HCT116 (cell line): ENCODE measurements around the gene EIF2AK2. TPM values are rescaled to one million over a fixed set of nuclear protein-coding genes. Genes with fewer than 3 reads are reported as not detected.

Source experiments
- ATAC-seq: fragments of 200-7000 bp; cut with Tn5 transposase; 2 replicates; pipeline ENCODE4 v1.9.1; 2020; ENCODE audit warnings: mild to moderate bottlenecking, moderate library complexity
- BruUV-seq: library from RNA; stranded (reverse); fragments of 400-500 nt; replicated peaks from 2 replicates; lab custom pipeline; 2021; lab: Mats Ljungman, UMichigan
- CTCF ChIA-PET: fragments of 300-600 bp; sonication (Branson Sonifier 250); formaldehyde crosslinking; loops from one replicate; lab custom pipeline; 2021; ENCODE audit warnings: antibody characterized with exemption; lab: Charles Lee
- POLR2A ChIA-PET: fragments of 300-600, 350-600 bp; sonication (Branson Sonifier 250); formaldehyde crosslinking; loops from one replicate; lab custom pipeline; 2021; ENCODE audit warnings: antibody characterized with exemption; lab: Charles Lee
- RAD21 ChIA-PET, 2 experiments: fragments of 300-600 bp; sonication (Branson Sonifier 250); formaldehyde crosslinking; loops; one replicate each; lab custom pipeline; 2023; ENCODE audit warnings: low total read pairs in 2 of 2; ENCODE audit not compliant: uncharacterized antibody in 2 of 2, unreplicated experiment in 2 of 2, low non-redundant PET in 1 of 2; lab: Charles Lee
- DNase-seq: peaks from one replicate; pipeline ENCODE4 v3.0.0-alpha.2; 2010; ENCODE audit warnings: low read depth, low spot score
- H2AFZ ChIP-seq: fragments of 200-600 bp; shearing (Covaris generic), sonication (generic); 2 replicates; pipeline ENCODE4 v1.6.1; 2017; ENCODE audit warnings: low read depth, mixed run types, mixed read lengths, antibody characterized with exemption, low read length; ENCODE audit not compliant: poor library complexity, severe bottlenecking
- H3K27ac ChIP-seq: 2 replicates; pipeline ENCODE4 v1.5.1; 2012; ENCODE audit warnings: low read depth, low read length
- H3K27me3 ChIP-seq: fragments of 200-600 bp; sonication (generic); 2 replicates; pipeline ENCODE4 v1.6.1; 2016; ENCODE audit warnings: mixed run types, low read length, mixed read lengths; ENCODE audit not compliant: insufficient read depth
- H3K36me3 ChIP-seq, 2 experiments: fragments of 200-500 bp in 1 of 2; fragments of 200-600 bp in 1 of 2; sonication (Bioruptor generic) in 1 of 2; sonication (generic) in 1 of 2; 2 replicates each; pipeline versions ENCODE4 v1.5.1 to v1.6.1; 2014 to 2016; ENCODE audit warnings: low read length in 2 of 2, inconsistent platforms in 1 of 2, mixed read lengths in 1 of 2, mixed run types in 1 of 2; ENCODE audit not compliant: insufficient read depth in 2 of 2, control insufficient read depth in 1 of 2
- H3K4me1 ChIP-seq, 2 experiments: fragments of 200-600 bp in 1 of 2; sonication (generic) in 1 of 2; 2 replicates each; pipeline versions ENCODE4 v1.5.1 to v1.6.1; 2012 to 2017; ENCODE audit warnings: low read length in 2 of 2, inconsistent platforms in 1 of 2, mild to moderate bottlenecking in 1 of 2, mixed read lengths in 1 of 2, mixed run types in 1 of 2, moderate library complexity in 1 of 2; ENCODE audit not compliant: insufficient read depth in 2 of 2, control insufficient read depth in 1 of 2
- H3K4me2 ChIP-seq: fragments of 200-600 bp; sonication (generic); 2 replicates; pipeline ENCODE4 v1.6.1; 2017; ENCODE audit warnings: mixed run types, low read length, mixed read lengths
- H3K4me3 ChIP-seq, 2 experiments: fragments of 200-600 bp in 1 of 2; sonication (generic) in 1 of 2; replicated peaks in 1 of 2; 2 replicates each; pipeline ENCODE4 v1.5.1; 2011 to 2016; ENCODE audit warnings: low read length in 2 of 2, control low read depth in 1 of 2, low read depth in 1 of 2, mild to moderate bottlenecking in 1 of 2, mixed read lengths in 1 of 2, mixed run types in 1 of 2
- H3K79me2 ChIP-seq: fragments of 200-600 bp; sonication (generic); 2 replicates; pipeline ENCODE4 v1.6.1; 2017; ENCODE audit warnings: mild to moderate bottlenecking, mixed run types, low read length, moderate library complexity, mixed read lengths; ENCODE audit not compliant: insufficient read depth
- H3K9ac ChIP-seq: fragments of 200-600 bp; sonication (generic); 2 replicates; pipeline ENCODE4 v1.6.1; 2016; ENCODE audit warnings: low read length, mixed read lengths
- H3K9me2 ChIP-seq: fragments of 200-600 bp; sonication (generic), shearing (Covaris generic); 2 replicates; pipeline ENCODE4 v1.6.1; 2017; ENCODE audit warnings: mixed run types, mild to moderate bottlenecking, moderate library complexity; ENCODE audit not compliant: insufficient read depth
- H3K9me3 ChIP-seq, 2 experiments: fragments of 200-500 bp in 1 of 2; fragments of 200-600 bp in 1 of 2; sonication (Bioruptor generic) in 1 of 2; sonication (generic) in 1 of 2; 2 replicates each; pipeline ENCODE4 v1.6.1; 2014 to 2017; ENCODE audit warnings: low read length in 2 of 2, mixed read lengths in 2 of 2, inconsistent platforms in 1 of 2, low read depth in 1 of 2, mild to moderate bottlenecking in 1 of 2, mixed run types in 1 of 2, moderate library complexity in 1 of 2; ENCODE audit not compliant: control insufficient read depth in 1 of 2, insufficient read depth in 1 of 2
- H4K20me1 ChIP-seq: fragments of 200-600 bp; sonication (generic), shearing (Covaris generic); 2 replicates; pipeline ENCODE4 v1.6.1; 2017; ENCODE audit warnings: mixed run types, mild to moderate bottlenecking, moderate library complexity; ENCODE audit not compliant: insufficient read depth
- CBX3 ChIP-seq: IDR thresholded peaks from 2 replicates; pipeline ENCODE4 v1.6.1; 2012; ENCODE audit warnings: low read depth
- CEBPB ChIP-seq: IDR thresholded peaks from 2 replicates; pipeline ENCODE4 v1.6.1; 2012; ENCODE audit warnings: low read depth
- EGR1 ChIP-seq: IDR thresholded peaks from 2 replicates; pipeline ENCODE4 v1.6.1; 2012; ENCODE audit warnings: low read depth
- ELF1 ChIP-seq: IDR thresholded peaks from 2 replicates; pipeline ENCODE4 v1.6.1; 2012; ENCODE audit warnings: low read depth, borderline replicate concordance
- EZH2 ChIP-seq: fragments of 200-600 bp; sonication (generic); IDR thresholded peaks from 2 replicates; pipeline ENCODE4 v1.6.1; 2017; ENCODE audit warnings: antibody characterized with exemption, mixed run types
- FOSL1 ChIP-seq: IDR thresholded peaks from 2 replicates; pipeline ENCODE4 v1.6.1; 2012; ENCODE audit warnings: low read depth
- JUND ChIP-seq: IDR thresholded peaks from 2 replicates; pipeline ENCODE4 v1.6.1; 2012
- POLR2AphosphoS5 ChIP-seq: IDR thresholded peaks from 2 replicates; pipeline ENCODE4 v1.6.1; 2011; ENCODE audit warnings: mild to moderate bottlenecking, low read depth, low read length, moderate library complexity
- SIN3A ChIP-seq: IDR thresholded peaks from 2 replicates; pipeline ENCODE4 v1.6.1; 2012; ENCODE audit warnings: low read depth
- SP1 ChIP-seq: IDR thresholded peaks from 2 replicates; pipeline ENCODE4 v1.6.1; 2012; ENCODE audit warnings: low read depth
- SRF ChIP-seq: IDR thresholded peaks from 2 replicates; pipeline ENCODE4 v1.6.1; 2012; ENCODE audit warnings: low read depth
- TCF7L2 ChIP-seq: IDR thresholded peaks from 2 replicates; pipeline ENCODE4 v1.7.0; 2011; ENCODE audit warnings: borderline replicate concordance, inconsistent platforms; ENCODE audit not compliant: insufficient read depth, insufficient read length; ENCODE audit errors: extremely low read depth
- YY1 ChIP-seq: IDR thresholded peaks from 2 replicates; pipeline ENCODE4 v1.6.1; 2011; ENCODE audit warnings: low read length, low read depth, moderate library complexity, mild to moderate bottlenecking; ENCODE audit not compliant: insufficient replicate concordance; ENCODE audit errors: extremely low read depth
- ZFX ChIP-seq: fragments of 450-650 bp; IDR thresholded peaks from 2 replicates; pipeline ENCODE4 v1.6.1; 2017
- ZNF274 ChIP-seq: fragments of 200-500 bp; sonication (Bioruptor generic); IDR thresholded peaks from 2 replicates; pipeline ENCODE4 v1.6.1; 2014; ENCODE audit warnings: mild to moderate bottlenecking, low read depth, low read length, inconsistent platforms
- intact Hi-C: fragments of 100-400 bp; cut with micrococcal nuclease; formaldehyde crosslinking; loops from 2 replicates; pipeline ENCODE4 v1.10.0; 2022
- total RNA-seq: library from RNA; stranded (reverse); gene quantifications from one replicate; pipeline ENCODE4 v1.2.1, GENCODE V29; 2021; ENCODE audit not compliant: unreplicated experiment
- TF ChIP-seq, protein P1 (sequence below): IDR thresholded peaks from 2 replicates; pipeline ENCODE4 v1.6.1; 2012
- TF ChIP-seq, protein P2 (sequence below): IDR thresholded peaks from 2 replicates; pipeline ENCODE4 v1.6.1; 2012; ENCODE audit warnings: low read depth
- TF ChIP-seq, protein P3 (sequence below): IDR thresholded peaks from 2 replicates; pipeline ENCODE4 v1.6.1; 2011; ENCODE audit warnings: mild to moderate bottlenecking, low read length, moderate library complexity; ENCODE audit not compliant: insufficient replicate concordance; ENCODE audit errors: extremely low read depth
- TF ChIP-seq, protein P4 (sequence below), 3 experiments: fragments of 200-600 bp in 1 of 3; sonication (generic) in 1 of 3; IDR thresholded peaks in 2 of 3; conservative IDR thresholded peaks in 1 of 3; 2 replicates each; pipeline ENCODE4 v1.5.1; 2012 to 2017; ENCODE audit warnings: low read depth in 2 of 3, low read length in 2 of 3, antibody characterized with exemption in 1 of 3, borderline replicate concordance in 1 of 3, control low read depth in 1 of 3, mild to moderate bottlenecking in 1 of 3, mixed read lengths in 1 of 3, mixed run types in 1 of 3, moderate library complexity in 1 of 3; ENCODE audit not compliant: insufficient read depth in 1 of 3
- TF ChIP-seq, protein P5 (sequence below): IDR thresholded peaks from 2 replicates; pipeline ENCODE4 v1.6.1; 2012

The EIF2AK2 gene
- total RNA-seq, 1 experiment from 2014 or later, result 40.7 TPM

DNA sequence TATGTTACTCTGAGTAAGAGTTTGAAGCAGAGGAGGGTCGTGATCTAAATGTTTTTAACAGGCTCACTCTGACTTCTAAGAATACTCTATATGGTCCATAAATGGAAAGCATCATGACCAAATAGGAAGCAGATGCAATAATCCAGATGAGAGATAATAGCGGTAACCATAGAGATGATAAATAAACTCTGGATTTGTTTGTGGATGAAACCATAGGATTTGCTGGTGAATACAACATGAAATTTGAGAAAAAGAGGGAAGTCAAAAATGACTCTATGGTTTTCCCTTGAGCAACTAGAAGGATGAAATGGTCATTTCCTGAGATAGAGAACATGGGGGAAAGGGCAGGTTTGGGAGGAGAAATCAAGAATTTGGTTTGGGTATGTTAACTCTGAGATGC, 76.5 kb downstream of the EIF2AK2 start:
- TF ChIP-seq, protein P1, sequence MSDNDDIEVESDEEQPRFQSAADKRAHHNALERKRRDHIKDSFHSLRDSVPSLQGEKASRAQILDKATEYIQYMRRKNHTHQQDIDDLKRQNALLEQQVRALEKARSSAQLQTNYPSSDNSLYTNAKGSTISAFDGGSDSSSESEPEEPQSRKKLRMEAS, result no peak
- TF ChIP-seq, protein P2, sequence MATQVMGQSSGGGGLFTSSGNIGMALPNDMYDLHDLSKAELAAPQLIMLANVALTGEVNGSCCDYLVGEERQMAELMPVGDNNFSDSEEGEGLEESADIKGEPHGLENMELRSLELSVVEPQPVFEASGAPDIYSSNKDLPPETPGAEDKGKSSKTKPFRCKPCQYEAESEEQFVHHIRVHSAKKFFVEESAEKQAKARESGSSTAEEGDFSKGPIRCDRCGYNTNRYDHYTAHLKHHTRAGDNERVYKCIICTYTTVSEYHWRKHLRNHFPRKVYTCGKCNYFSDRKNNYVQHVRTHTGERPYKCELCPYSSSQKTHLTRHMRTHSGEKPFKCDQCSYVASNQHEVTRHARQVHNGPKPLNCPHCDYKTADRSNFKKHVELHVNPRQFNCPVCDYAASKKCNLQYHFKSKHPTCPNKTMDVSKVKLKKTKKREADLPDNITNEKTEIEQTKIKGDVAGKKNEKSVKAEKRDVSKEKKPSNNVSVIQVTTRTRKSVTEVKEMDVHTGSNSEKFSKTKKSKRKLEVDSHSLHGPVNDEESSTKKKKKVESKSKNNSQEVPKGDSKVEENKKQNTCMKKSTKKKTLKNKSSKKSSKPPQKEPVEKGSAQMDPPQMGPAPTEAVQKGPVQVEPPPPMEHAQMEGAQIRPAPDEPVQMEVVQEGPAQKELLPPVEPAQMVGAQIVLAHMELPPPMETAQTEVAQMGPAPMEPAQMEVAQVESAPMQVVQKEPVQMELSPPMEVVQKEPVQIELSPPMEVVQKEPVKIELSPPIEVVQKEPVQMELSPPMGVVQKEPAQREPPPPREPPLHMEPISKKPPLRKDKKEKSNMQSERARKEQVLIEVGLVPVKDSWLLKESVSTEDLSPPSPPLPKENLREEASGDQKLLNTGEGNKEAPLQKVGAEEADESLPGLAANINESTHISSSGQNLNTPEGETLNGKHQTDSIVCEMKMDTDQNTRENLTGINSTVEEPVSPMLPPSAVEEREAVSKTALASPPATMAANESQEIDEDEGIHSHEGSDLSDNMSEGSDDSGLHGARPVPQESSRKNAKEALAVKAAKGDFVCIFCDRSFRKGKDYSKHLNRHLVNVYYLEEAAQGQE, result no peak
- TF ChIP-seq CEBPB (no peak), EGR1 (no peak), ELF1 (no peak), POLR2AphosphoS5 (no peak), YY1 (no peak), TCF7L2 (no peak), ZNF274 (no peak), FOSL1 (no peak), SIN3A (no peak), EZH2 (no peak), JUND (no peak), CBX3 (no peak), SP1 (no peak), SRF (no peak), ZFX (no peak)
- TF ChIP-seq, protein P3, sequence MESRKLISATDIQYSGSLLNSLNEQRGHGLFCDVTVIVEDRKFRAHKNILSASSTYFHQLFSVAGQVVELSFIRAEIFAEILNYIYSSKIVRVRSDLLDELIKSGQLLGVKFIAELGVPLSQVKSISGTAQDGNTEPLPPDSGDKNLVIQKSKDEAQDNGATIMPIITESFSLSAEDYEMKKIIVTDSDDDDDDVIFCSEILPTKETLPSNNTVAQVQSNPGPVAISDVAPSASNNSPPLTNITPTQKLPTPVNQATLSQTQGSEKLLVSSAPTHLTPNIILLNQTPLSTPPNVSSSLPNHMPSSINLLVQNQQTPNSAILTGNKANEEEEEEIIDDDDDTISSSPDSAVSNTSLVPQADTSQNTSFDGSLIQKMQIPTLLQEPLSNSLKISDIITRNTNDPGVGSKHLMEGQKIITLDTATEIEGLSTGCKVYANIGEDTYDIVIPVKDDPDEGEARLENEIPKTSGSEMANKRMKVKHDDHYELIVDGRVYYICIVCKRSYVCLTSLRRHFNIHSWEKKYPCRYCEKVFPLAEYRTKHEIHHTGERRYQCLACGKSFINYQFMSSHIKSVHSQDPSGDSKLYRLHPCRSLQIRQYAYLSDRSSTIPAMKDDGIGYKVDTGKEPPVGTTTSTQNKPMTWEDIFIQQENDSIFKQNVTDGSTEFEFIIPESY, result no peak
- TF ChIP-seq, protein P4, sequence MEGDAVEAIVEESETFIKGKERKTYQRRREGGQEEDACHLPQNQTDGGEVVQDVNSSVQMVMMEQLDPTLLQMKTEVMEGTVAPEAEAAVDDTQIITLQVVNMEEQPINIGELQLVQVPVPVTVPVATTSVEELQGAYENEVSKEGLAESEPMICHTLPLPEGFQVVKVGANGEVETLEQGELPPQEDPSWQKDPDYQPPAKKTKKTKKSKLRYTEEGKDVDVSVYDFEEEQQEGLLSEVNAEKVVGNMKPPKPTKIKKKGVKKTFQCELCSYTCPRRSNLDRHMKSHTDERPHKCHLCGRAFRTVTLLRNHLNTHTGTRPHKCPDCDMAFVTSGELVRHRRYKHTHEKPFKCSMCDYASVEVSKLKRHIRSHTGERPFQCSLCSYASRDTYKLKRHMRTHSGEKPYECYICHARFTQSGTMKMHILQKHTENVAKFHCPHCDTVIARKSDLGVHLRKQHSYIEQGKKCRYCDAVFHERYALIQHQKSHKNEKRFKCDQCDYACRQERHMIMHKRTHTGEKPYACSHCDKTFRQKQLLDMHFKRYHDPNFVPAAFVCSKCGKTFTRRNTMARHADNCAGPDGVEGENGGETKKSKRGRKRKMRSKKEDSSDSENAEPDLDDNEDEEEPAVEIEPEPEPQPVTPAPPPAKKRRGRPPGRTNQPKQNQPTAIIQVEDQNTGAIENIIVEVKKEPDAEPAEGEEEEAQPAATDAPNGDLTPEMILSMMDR (IDR thresholded peaks at IDR 0.05 in 2 of 3, conservative IDR thresholded peaks at IDR 0.05 in 1 of 3; ENCODE audit: borderline replicate concordance in 1 of 3, insufficient read depth in 1 of 3, low read depth in 2 of 3, low read length in 2 of 3), result no peak
- TF ChIP-seq, protein P5, sequence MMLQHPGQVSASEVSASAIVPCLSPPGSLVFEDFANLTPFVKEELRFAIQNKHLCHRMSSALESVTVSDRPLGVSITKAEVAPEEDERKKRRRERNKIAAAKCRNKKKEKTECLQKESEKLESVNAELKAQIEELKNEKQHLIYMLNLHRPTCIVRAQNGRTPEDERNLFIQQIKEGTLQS, result no peak
- no peak overlapping the region for H2AFZ ChIP-seq
- ChIA-PET POLR2A (no interaction called here), RAD21 (no interaction called here), CTCF (no interaction called here)
- peaks cover 0 to 12% of the 10 kb centered on the region in 2 experiments; a peak in 3 of 4 replicates for H3K4me1 ChIP-seq
- intact Hi-C loops, result no loop called here
- H3K4me2 ChIP-seq, result no peak overlapping the region
- no peaks in the 10 kb centered on the region for H3K9me2 ChIP-seq
- peaks cover 9% of the 10 kb centered on the region; the same call in 1 of the 2 replicates for H3K79me2 ChIP-seq
- no TSS peak for BruUV-seq
- no peaks in the 10 kb centered on the region for H3K9me3 ChIP-seq
- no peak for ATAC-seq
- no peaks in the 10 kb centered on the region for H3K27me3 ChIP-seq
- no peak overlapping the region for H3K4me3 ChIP-seq
- 0 out of 4 replicates have a peak, but pooled peaks cover 0 to 2% of the 10 kb centered on the region in 2 experiments for H3K36me3 ChIP-seq
- no peak overlapping the region for H3K9ac ChIP-seq
- no peaks in the 10 kb centered on the region for H4K20me1 ChIP-seq
- H3K27ac ChIP-seq, result no peak overlapping the region
- DNase-seq, result no peak
